MM.1S (cell line): ENCODE measurements around the gene CUL3.

Source experiments
- EZH2phosphoT487 ChIP-seq: fragments of 300-600 bp; sonication (generic); IDR thresholded peaks from 2 replicates; pipeline ENCODE4 v1.6.1; 2018; ENCODE audit warnings: antibody characterized with exemption, low read length
- TF ChIP-seq, protein P1 (sequence below): fragments of 300-600 bp; sonication (generic); IDR thresholded peaks from 2 replicates; pipeline ENCODE4 v1.5.1; 2016; ENCODE audit warnings: antibody characterized with exemption, low read length, mixed read lengths

DNA sequence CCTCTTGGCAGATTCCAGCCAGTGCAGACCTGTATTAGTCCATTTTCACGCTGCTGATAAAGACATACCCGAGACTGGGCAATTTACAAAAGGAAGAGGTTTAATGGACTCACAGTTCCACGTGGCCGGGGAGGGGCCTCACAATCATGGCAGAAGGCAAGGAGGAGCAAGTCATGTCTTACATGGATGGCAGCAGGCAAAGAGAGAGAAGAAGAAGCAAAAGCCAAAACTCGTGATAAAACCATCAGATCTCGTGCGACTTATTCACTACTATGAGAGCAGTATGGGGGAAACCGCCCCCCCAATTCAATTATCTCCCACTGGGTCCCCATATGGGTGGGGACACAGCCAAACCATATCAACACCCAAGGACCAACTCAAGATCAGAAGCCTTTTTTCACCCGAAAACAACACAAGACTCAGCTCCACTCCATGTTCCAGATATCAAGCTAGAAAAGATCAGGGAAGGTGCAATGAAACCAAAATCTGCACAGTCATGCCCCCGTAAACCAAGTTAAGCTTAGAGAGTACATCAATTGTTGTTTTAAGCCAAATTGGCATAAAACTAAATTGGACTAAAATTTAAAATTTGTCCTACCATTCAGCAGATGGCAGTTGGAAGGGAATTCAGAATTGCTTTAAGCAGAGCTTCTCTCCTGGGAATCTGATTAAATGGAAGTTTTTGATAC is 127.6 kb downstream of the CUL3 start:
- TF ChIP-seq, protein P1, sequence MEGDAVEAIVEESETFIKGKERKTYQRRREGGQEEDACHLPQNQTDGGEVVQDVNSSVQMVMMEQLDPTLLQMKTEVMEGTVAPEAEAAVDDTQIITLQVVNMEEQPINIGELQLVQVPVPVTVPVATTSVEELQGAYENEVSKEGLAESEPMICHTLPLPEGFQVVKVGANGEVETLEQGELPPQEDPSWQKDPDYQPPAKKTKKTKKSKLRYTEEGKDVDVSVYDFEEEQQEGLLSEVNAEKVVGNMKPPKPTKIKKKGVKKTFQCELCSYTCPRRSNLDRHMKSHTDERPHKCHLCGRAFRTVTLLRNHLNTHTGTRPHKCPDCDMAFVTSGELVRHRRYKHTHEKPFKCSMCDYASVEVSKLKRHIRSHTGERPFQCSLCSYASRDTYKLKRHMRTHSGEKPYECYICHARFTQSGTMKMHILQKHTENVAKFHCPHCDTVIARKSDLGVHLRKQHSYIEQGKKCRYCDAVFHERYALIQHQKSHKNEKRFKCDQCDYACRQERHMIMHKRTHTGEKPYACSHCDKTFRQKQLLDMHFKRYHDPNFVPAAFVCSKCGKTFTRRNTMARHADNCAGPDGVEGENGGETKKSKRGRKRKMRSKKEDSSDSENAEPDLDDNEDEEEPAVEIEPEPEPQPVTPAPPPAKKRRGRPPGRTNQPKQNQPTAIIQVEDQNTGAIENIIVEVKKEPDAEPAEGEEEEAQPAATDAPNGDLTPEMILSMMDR: no peak
- TF ChIP-seq EZH2phosphoT487: no peak
